NCI-H2171 treated with DMSO at 0.1 percent for 48 hours (cell line): ENCODE results near the gene KCNIP3.

Source experiments
- DNase-seq: peaks from one replicate; lab custom pipeline; 2025; lab: John Stamatoyannopoulos, UW

KCNIP3 gene

DNA sequence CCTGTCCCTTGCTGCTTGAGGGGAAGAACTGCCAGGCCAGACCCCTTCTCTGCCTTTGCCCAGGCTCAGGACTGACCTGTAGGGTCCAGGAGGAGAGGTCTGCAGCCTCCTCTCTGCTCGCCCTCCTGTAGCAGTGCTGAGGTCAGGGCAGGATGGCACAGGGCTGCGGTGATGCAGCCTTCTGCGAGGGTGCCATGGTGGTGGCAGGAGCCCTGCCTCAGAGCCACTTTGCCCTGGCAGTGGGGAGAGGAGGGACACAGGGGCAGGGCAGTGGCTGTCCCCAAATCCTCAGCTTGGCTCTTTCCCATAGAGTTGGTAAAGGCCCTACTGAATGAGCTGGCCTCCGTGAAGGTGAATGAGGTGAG, 22.0 kb upstream of the KCNIP3 start:
- DNase-seq: no peak

DNA sequence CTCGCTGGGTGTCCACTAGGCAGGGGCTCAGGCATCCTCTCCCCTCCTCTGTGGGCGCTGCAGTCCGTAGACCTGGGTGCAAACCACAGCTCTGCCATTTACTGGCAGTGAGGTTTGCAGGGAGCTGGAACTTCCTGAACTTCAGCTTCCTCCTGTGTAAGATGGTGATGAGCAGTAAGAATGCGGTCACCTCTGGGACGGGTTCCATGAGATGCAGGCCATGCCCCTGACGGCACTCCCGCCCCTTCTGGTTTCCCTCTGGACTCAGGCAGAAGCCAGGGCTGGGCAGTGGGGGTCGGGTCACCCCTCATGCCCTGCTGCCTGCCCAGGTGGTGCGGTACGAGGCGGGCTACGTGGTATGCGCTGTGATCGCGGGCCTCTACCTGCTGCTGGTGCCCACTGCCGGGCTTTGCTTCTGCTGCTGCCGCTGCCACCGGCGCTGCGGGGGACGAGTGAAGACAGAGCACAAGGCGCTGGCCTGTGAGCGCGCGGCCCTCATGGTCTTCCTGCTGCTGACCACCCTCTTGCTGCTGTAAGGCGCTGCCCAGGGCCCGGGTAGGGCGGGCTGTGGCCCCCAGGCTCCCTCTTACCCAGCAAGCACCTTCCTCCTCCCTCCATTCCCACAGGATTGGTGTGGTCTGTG, 21.4 kb upstream of the KCNIP3 start:
- no peak for DNase-seq

DNA sequence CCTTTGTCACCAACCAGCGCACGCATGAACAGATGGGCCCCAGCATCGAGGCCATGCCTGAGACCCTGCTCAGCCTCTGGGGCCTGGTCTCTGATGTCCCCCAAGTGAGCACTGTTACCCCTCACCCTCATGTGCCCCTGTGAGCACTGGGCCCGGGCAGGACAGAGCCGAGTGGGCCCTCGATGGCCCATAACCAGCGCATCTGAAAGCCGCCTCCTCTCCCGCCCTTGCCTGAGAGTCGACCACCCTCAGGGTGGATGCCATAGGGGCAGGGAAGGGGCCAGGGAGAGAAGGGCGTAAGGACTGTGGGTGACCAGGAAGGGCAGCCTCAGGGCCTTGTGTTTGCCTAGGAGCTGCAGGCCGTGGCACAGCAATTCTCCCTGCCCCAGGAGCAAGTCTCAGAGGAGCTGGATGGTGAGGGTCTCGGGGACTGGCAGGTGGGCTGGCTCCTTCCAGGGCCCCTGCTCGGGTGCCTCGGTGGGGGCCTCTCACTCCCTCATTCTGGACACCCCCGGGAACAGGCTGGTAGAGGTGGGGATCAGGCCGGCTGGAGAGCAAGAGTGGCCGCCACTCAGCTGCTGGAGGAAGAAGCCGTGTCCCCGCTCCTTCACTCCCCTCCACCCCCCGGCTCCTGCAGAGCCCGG, 20.8 kb upstream of the KCNIP3 start:
- no peak for DNase-seq

DNA sequence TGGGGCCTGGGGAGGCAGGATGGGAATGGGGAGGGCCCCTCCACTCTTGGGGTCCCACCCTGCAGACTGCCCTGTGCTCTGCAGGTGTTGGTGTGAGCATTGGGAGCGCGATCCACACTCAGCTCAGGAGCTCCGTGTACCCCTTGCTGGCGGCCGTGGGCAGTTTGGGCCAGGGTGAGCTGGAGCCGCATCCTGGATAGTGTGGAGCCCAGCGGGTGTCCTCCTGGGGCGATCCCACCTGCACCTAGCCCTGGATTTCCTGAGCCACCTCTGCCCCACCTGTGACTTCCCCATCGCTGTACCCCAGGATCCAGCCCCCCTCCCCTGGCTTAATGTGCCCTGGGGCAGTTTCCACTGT, 20.3 kb upstream of the KCNIP3 start:
- DNase-seq: no peak

DNA sequence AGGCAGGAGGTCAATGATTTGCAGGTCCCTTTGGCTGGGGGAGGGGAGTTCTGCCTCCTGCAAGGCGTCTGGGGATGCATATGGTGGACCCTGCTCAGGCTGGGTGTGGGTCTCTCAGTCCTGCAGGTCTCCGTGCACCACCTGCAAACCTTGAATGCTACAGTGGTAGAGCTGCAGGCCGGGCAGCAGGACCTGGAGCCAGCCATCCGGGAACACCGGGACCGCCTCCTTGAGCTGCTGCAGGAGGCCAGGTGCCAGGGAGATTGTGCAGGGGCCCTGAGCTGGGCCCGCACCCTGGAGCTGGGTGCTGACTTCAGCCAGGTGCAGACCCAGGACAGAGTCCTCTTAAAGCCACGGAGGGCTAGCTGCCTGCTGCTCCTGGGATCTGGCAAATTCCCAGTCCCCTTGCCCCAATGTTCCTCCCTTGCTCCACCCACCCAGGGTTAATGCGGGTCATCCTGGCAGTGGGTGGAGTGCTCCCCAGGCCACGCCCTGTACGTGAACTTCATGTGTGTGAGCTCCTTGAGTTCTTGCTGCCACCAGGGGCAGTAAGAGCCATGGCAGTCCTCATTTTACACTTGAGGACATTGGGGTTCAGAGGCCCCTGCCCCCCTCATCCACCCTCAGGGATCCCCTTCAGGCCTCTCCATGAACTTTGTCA, 19.8 kb upstream of the KCNIP3 start:
- DNase-seq: no peak

DNA sequence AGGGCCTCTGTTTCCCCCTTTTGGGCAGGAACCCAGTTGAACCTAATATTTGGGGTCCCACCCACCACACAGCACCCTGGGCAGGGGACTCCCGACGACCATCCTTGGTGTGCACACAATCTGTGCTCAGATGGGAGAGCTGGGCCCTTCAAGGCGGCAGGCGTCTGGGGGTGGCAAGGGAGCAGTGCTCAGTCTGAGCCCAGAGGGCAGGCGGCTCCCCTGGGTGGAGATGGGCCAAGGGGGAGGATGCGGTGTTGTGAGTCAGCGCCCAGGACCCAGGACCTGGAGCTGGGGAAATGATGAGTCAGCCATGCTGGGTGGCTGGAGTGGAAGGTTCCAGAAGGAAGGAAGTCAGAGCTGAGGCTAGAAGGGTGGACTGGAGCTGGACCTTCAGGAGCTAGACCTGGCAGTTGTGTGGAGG, 19.1 kb upstream of the KCNIP3 start:
- DNase-seq: no peak

DNA sequence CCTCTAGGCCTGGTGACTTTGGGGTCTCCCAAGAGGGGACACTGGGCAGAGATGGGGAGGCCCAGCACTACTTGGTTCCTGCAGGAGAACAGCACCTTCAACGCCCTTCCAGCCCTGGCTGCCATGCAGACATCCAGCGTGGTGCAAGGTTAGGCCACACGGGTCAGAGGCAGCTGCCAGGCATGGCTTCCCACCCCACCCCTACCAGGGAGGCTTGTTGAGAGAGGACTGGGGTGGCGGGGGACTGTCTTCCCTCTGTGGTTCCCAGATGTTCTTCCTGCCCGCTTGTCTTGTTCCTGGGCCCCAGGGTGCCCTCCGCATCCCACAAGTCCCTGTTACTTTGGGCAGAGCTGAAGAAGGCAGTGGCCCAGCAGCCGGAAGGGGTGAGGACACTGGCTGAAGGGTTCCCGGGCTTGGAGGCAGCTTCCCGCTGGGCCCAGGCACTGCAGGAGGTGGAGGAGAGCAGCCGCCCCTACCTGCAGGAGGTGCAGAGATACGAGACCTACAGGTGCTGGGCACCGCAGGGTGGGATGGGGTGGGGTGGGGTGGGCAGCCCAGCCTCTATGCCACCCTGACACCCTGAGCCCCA, 18.4 kb upstream of the KCNIP3 start:
- DNase-seq: no peak

DNA sequence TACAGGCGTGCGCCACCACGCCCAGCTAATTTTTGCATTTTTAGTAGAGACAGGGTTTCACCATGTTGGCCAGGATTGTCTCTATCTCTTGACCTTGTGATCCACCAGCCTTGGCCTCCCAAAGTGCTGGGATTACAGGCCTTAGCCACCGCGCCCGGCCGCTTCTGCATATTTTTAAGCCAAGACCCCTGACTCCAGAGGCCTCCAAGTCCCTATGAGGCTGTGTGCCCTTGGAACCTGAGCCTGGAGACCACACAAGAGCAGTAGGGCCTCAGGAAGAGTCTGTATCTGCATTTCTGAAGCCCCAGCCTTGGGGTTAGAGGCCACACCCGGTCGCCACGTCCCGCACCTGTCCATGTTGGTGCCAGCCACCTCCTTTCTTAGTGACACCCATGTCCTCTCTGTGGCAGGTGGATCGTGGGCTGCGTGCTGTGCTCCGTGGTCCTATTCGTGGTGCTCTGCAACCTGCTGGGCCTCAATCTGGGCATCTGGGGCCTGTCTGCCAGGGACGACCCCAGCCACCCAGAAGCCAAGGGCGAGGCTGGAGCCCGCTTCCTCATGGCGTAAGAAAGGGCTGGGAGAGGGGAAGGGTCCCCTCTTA, 17.6 kb upstream of the KCNIP3 start:
- DNase-seq: no peak

DNA sequence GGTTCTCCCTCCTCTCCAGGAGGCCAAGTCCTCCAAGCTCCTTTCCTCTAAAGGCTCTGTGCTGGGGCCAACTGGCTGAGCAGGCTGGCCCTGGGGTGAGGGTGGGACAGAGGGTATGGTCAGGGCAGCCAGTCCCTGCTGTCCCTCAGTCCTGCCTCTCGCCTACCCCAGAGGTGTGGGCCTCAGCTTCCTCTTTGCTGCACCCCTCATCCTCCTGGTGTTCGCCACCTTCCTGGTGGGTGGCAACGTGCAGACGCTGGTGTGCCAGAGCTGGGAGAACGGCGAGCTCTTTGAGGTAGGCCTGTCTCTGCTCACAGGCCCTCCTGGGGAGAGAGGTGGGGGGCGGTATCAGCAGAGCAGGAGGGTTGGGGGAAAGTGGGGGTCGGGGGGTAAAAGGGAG, 16.1 kb upstream of the KCNIP3 start:
- no peak for DNase-seq

DNA sequence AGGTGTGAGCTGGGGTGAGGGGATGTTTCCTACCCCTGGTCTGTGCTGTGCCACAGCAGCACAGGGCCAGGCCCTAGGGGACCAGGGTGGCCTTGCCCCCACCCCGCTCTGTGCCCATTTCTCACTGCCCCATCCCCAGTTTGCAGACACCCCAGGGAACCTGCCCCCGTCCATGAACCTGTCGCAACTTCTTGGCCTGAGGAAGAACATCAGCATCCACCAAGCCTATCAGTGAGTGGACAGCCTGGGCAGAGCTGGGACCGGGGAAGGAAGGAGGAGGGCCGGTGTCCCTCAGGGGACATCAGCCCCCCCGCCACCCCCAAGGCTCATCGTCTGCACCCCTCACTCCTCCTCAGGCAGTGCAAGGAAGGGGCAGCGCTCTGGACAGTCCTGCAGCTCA, 15.4 kb upstream of the KCNIP3 start:
- no peak for DNase-seq

DNA sequence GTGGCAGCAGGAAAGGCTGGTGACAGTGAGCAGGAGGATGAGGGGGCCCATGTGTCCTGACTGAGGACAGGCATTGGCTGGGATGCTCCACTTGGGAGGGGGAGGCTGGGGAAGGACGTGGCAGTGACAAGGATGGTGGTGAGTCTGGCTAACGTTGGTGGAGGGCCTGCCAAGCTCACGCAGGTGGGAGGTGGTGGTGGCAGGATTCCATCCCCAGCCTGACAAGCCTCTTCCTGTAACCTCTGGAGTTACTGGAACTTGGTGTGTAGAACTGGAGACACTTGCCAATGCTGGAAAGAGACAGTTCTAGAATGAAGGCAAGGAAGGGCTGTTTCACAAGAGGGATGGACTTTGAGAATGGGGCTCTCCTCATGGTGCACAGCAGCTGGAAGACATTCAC, 14.7 kb upstream of the KCNIP3 start:
- DNase-seq: no peak

DNA sequence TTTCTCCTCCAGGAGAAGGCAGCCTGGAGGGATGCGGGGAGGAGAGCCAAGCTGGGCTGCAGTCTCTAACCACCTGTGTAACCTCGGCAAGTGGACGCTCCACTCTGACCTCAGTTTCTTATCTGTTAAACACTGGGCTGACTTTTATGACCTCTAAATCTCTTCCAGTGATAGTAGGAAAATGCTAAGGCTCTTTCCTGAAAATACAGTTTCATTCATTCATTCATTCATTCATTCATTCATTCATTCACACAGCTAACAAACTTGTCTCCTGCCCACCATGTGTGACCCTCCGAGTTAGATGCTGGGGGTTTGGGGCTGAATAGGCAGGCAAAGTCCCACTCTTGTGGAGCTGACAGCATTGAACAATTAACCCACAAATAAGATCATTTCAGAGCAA, 13.6 kb upstream of the KCNIP3 start:
- no peak for DNase-seq

DNA sequence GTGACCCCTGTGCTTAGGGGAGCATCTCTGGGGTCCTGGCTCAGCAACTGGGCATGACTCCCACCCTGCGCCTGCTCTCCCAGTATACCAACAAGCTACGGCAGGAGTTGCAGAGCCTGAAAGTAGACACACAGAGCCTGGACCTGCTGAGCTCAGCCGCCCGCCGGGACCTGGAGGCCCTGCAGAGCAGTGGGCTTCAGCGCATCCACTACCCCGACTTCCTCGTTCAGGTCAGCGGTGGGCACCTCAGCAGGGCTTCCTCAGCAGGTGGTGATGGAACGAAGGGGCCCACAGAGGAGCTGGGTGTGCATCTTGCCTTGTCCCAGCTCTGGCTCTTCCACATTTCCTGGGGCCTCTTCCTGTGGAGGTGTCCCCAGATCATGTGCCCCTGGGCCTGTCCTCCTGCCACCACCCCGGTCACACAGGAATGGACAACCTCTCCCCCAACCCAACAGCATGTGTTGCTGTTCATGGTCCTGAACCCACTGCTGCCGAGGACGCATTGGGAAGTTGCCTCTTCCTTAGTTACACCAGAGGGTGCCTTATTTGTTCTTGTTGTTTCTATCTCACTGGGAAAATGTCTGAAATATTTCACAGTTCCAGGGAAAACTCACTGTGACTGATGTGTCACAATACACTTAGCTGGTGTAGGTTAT, 12.1 kb upstream of the KCNIP3 start:
- DNase-seq: no peak

DNA sequence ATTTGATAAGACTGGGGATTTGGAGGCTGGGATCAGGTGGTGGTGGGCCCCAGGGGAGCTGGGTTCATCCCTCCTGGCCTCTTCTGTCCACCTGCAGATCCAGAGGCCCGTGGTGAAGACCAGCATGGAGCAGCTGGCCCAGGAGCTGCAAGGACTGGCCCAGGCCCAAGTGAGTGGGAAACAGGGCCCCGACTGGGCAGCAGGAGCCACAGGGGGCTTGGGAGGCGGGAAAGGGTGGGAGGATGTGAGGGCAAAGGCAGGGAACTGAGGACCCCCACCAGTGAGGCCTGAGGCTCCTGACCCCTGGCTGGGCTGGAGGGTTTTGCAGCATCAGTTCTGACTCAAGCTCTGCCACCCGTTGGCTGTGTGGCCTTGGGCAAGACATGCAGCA, 11.6 kb upstream of the KCNIP3 start:
- no peak for DNase-seq

DNA sequence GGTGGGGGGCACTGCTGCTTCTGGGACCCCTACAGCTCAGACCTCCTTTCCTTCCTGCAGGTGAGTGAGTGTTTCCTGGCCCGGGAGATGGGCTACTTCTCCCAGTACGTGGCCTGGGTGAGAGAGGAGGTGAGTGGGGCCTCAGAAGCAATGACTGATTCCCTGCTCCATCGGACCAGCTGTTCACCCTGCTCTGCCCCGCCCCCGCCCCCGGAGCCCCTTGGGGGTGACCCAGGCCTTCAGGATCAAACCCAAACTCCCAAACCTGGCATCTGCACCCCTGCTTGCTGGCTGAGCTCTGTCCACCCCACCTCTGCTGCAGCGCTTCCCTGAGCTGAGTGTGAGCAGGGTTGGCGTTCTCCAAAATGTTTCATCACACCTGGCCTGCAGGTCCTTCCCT, 9.8 kb upstream of the KCNIP3 start:
- DNase-seq: no peak

DNA sequence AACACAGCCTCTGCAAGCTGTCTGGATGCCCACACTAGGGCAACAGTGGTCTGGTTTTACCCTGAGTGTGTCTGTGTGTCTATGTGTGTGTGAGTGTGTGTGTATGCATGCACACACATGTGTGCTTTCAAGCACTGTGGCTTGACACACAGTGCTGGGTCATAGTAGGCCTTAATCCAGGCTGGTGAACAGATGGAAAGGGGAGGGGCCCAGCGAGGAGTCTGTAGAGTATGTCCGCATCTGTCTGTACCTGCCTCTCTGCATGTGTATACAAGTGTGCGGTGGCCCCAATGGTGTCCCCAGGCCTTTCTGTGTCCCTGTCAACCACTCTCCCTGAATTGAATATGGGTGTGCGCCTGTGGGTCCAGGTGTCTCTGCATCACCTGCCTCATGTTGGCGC, 9.3 kb upstream of the KCNIP3 start:
- peak; percentile 63 for DNase-seq

DNA sequence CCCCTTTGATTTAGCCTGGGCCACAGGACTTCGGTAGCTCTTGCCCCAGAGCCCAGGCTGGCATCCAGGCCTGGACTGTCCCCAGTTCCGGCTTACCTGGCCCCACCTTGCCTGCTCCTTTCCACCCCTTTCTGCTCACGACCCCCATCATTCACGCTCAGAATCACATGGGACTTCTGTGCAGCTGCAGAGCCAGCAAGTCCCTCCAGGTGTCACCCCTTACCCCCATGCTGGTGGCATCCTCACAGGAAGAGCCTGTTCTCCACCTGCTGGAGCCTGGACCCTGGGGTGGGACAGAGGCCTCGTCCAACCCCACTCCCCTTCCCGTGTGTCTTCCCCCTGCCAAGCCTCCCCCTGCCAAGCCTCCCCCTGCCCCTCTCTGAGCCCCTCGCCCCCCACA, 7.9 kb upstream of the KCNIP3 start:
- DNase-seq: no peak

DNA sequence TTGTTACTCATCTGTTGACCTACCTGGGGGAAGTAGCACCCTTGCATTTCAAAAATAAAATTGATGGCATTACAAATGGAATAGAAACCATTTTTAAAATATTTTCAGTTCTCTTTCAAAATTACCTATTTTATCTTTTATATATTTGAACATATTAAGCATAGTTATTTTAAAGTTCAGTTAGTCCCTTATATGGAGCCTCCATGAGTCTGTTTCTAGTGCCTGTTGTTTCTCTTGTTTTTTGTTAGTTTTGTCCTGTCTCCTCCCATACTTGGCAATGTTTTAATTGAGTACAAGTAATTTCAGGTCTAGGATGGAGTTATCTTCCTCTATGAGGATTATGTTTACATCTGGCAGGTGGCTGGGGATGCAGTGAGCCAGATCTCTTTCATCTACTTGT, 5.9 kb upstream of the KCNIP3 start:
- peak; percentile 22 for DNase-seq

DNA sequence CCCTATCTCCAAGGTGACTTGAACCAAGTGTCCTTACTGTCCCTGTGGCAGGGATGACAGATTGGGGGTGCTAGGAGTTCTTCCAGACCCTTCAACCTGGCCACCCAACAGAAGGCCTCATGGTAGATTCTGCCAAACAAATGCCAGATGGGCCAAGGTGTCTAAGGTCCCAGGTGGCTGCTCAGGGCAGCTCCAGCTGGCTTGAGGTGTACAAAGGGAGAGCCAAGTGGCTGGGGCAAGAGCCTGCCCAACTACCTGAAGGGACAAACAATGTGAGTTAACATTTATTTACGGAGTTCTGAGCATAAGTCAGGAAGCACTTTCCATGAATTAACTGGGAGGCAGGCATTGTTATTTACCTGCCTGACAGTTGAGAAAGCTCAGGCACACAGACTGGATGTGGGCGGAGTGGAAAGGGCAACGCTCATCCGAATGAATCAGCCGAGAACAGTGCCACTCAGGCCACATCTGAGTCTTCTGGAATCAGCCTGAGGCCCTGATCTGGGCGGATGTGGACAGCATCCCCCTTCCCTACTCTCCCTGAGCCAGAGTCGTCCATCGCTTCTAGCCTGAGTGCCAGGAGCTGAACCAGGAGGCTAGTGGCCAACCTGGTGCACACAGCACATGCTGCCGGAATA, 4.4 kb upstream of the KCNIP3 start:
- peak; percentile 61 for DNase-seq

DNA sequence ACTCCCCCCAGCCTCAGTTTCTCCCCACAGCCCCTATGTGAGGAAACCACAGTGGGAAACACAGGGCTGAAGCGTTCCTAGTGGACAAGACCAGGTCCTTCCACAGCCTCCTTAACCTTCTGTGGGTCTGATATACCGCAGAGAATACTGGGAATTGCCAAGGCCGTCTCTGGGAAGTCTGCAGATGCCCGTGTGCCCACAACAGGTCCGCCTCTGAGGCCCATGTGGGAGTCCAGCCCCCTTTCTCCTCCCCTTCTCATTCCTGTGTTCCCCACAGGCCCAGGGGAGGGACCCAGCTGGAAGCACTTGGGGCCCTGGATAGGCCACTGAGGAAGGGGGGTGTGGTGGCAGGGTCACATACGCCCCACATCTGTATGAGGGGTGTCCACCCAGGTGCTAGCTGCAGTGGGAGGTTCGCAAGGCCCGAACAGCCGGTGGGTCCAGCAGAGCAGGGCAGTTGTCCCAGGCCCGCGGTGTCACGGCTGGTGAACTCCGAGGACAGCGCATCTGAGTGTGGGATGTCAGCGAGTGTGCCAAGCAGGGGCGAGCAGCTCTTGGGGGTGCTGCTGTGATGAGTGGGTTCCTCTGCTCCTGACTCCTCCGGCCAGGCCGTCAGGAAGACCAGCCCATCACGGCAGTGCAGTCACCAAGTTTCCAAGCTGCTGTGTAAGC, 2.4 kb upstream of the KCNIP3 start:
- DNase-seq: no peak

DNA sequence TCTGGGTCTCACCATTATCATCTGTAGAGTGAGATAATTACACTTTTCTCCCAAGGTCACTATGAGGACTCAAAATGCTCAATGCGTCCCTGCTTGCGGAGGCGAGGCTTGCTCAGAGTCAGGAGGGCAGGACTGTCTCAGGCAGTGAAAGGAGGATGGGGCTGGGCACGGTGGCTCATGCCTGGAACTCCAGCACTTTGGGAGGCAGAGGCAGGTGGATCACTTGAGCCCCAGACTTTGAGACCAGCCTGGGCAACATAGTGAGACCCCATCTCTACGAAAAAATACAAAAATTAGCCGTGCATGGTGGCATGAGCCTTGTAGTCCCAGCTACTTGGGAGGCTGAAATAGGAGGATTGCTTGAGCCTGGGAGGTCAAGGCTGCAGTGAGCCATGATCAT, 1.8 kb upstream of the KCNIP3 start:
- no peak for DNase-seq

DNA sequence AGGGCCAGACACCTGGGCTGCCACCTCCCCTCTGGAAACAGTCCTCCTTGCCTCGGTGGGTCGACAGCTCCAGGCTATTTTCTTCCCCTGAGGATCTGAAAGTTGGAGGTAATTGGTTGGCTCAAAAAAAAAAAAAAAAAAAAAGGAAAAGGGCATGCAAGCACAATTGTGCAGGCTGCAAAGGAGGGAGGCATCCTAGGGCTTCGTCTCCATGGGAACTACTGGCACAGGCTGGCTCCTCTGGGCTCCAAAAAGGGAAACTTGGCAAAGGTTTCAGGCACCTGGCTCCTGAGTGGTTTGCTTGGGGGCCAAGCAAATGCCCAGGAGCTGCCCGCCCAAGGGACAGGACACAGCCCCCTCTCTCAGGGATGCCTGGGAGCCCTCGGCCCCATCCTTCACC, 1.1 kb upstream of the KCNIP3 start:
- DNase-seq: peak; percentile 92
